ENCODE measurements around the gene IAH1.

GRCh38 chr2:9460441-9461017 lies 13.8 kb upstream of the IAH1 start:
- TF ChIP-seq CTCF (conservative IDR thresholded peaks at IDR 0.05; ENCODE audit: low read depth, low read length) (no peak), EZH2 (IDR thresholded peaks at IDR 0.05; ENCODE audit: low read length, unreplicated experiment) (no peak)
